ENCODE data around the gene UBL4B. TPM values are rescaled to one million over a fixed set of nuclear protein-coding genes. Genes with fewer than 3 reads are reported as not detected.

UBL4B gene
- total RNA-seq, 1 experiment from 2014 or later = not detected

- DNase-seq (ENCODE audit: low read depth) = peak; percentile 17
These were observed 27.8 kb upstream of the UBL4B start for GRCh38 chr1:110084227-110085078.

- no peak for DNase-seq (ENCODE audit: low read depth)
These were observed 26.6 kb upstream of the UBL4B start for GRCh38 chr1:110085671-110086070.

GRCh38 chr1:110086961-110087360, 25.3 kb upstream of the UBL4B start:
- no peak for DNase-seq (ENCODE audit: low read depth)

- peak; percentile 37 for DNase-seq (ENCODE audit: low read depth)
These were observed 24.2 kb upstream of the UBL4B start for GRCh38 chr1:110087812-110088738.

- no peak for DNase-seq (ENCODE audit: low read depth)
These were observed 23.4 kb upstream of the UBL4B start for GRCh38 chr1:110088739-110089316.

GRCh38 chr1:110089561-110090275, 22.5 kb upstream of the UBL4B start:
- DNase-seq (ENCODE audit: low read depth) = no peak

- no peak for DNase-seq (ENCODE audit: low read depth)
These were observed 20.9 kb upstream of the UBL4B start for GRCh38 chr1:110091381-110091780.

GRCh38 chr1:110091791-110092190, 20.5 kb upstream of the UBL4B start:
- no peak for DNase-seq (ENCODE audit: low read depth)

GRCh38 chr1:110092991-110093390, 19.3 kb upstream of the UBL4B start:
- DNase-seq (ENCODE audit: low read depth) = no peak

GRCh38 chr1:110094931-110095654, 17.1 kb upstream of the UBL4B start:
- DNase-seq (ENCODE audit: low read depth) = no peak

- DNase-seq (ENCODE audit: low read depth) = no peak
These were observed 14.6 kb upstream of the UBL4B start for GRCh38 chr1:110097507-110098221.

- no peak for DNase-seq (ENCODE audit: low read depth)
These were observed 13.8 kb upstream of the UBL4B start for GRCh38 chr1:110098222-110099026.

GRCh38 chr1:110100335-110100734, 11.9 kb upstream of the UBL4B start:
- no peak for DNase-seq (ENCODE audit: low read depth)

- no peak for DNase-seq (ENCODE audit: low read depth)
These were observed 10.2 kb upstream of the UBL4B start for GRCh38 chr1:110102081-110102480.

GRCh38 chr1:110106013-110106941, 6.0 kb upstream of the UBL4B start:
- DNase-seq (ENCODE audit: low read depth) = peak; percentile 44

GRCh38 chr1:110107867-110108469, 4.3 kb upstream of the UBL4B start:
- DNase-seq (ENCODE audit: low read depth) = no peak

GRCh38 chr1:110111081-110111480, 1.2 kb upstream of the UBL4B start:
- DNase-seq (ENCODE audit: low read depth) = no peak

GRCh38 chr1:110112656-110113055, 413 bp downstream of the UBL4B start:
- no peak for DNase-seq (ENCODE audit: low read depth)
